ENCODE measurements around the gene SLAMF1.

Gene SLAMF1

DNA sequence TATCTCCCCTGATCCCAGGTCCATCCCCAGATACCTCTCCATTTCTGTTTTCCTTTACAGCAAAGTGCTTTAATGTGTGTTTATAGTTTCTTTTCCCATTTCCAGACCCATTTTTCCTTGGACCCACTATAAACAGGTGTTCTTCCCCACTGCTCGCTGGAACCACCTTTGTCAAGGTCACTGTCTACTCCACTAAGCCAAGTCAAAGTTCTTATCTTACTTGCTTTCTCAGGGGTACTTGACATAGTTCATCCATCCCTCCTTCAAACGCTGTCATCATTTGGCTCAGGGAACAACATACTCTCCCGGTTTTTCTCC, 8.3 kb downstream of the SLAMF1 start:
- DNase-seq: no peak

DNA sequence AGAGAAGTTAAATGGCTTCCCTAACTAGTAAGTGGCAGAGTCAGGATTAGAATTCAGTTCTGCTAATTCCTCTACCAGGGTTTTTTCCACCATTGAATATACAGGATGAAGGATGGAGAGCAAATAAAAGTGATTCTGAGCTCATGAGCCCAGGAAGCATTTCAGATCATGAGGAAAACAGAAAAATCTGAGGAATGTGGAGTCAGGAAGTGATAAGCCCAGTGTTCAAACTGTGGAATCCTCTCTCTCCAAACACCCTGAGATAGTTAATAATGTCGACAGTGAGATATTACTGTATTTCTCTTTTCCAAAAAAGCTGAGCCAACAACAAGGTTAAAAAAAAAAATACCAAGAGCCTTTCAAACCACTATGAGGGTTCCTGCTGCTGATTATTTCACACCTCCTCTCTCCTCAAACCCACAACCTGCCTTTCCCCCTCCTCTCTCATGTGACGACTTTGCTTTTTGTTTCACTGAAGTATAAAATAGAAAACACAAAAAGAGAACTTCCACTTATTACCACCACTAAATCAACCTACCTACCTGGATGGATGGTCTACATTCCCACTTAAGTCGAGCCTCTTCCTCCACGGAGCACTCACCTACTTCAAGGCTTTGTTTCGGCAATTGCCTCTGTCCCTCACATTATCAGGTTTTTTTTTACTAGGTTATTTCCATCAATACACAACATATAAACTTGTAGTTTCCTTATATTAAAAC, 8.9 kb downstream of the SLAMF1 start:
- peak; percentile 61 for DNase-seq

DNA sequence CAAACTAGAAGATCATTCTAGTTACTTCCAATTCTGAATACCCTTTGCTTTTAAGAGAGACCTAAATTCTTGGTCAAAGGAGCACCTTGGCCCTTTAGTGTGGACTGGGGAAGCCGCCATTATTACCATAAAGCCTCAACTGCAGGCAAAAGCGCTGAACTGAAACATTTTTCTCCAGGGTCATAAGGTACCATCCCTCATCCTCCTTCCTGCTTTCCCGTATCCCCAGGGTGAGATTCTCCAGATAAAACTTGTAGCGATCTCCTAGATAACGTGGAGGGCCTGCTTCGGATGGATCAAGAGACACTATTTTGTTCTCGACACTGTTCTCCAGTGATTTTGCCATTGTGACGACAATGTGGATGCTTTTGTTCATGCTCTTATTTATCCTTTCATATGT, 9.8 kb downstream of the SLAMF1 start:
- no peak for DNase-seq

DNA sequence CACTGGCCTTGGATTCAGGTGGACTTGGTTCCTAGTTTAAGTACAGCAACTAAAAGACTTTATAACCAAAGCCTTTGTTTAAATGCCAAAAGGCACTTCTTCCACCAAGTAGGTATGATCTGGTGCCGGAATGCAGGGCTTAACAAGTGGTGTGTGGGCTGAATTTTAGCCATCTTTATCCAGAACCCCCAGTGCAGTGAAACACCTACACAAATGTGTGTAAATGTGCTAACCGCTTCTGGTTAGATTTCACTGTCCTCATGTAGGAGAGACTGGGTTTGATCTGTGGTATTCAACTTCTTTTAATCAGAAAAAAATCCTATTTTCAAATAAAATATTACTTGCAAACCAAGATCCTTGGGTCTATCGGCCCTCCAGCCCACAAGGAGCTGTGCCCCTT, 10.3 kb downstream of the SLAMF1 start:
- DNase-seq: no peak

DNA sequence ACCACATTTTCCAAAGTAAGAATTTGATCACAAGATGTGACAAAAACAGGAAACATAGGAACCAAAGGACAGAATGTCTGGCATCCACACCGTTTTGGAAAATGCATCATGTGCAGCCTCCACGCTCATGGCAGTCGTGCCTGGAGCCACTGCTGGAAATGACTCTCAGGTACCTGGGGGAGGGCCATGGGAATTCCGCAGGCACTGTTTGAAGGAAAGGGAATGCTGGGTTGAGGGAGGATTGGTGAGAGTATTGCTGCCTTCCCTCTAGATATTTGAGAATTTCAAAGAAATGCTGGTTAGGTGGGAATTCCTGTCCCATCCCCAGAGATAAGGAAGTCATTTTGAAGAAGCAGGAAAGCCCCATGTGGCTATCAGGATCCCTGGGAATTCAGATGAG, 10.8 kb downstream of the SLAMF1 start:
- no peak for DNase-seq

DNA sequence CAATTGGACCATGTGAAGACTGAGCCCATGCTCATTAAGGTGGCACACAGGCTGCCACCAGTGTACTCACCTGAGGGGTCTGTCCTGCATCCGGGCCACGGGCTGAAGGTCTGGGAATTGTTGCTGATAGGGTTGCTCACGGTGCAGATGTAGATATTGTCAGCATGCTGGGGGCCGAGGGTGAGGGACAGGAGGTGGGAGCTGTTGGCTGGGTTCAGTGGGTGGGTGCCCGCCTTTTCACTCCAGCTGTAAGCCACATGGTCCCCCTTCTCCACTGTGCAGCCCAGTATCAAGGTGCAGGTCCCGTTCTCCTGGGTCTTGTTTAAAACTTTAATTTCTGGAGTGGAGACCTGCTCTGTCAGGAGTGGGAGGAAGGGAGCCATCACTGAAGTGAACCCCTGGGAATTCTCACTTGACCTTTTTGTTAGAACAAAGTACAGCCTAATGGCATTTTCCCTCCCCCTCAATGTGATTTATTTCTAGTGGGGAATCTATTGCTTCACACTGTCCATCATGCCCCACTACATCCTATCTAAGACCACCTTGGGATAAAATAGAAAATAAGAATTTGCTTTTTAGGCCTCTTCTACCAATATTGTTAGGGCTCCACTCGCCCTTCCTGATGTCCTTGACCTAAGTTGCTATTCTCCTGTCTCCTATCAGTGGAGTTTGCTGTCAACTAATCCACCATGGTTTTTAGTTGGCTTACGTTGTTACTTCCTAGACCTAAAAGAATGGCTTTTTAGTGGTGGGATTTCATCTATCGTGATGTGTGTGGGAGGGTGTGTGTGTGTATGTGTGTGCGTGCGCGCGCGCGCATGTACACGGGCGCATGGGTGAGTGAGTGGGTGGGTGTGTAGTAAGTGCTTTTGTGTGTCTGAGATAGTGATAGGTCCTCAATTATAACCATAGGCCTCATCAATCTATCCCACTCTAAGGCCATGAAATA, 12.0 kb downstream of the SLAMF1 start:
- no peak for DNase-seq

DNA sequence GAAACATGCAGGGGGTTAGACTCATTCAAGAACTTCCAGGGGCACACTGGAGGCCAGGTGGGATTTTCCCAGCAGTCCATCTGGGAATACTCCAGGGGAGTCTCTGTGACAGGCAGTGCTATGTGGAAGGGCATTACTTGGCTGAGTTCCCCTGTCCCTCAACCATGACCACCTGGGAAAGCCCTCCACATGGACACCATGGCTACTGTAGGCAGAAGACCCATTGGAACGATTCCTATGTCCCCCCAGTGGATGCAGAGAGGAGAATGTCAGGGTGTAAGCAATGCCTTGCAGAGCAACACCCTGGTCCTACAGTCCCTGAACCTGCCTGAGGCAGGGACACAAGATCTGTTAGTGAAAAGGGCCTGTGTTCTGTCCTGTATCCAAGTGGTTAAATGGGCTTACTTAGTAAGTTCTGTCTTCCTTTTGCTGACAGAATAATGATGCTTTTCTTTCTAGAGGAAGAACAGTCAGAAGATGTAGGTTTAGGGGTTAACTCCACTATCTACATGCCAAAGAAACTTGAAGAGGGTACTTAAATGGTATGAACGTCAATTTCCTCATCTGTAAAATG, 13.4 kb downstream of the SLAMF1 start:
- DNase-seq: no peak

DNA sequence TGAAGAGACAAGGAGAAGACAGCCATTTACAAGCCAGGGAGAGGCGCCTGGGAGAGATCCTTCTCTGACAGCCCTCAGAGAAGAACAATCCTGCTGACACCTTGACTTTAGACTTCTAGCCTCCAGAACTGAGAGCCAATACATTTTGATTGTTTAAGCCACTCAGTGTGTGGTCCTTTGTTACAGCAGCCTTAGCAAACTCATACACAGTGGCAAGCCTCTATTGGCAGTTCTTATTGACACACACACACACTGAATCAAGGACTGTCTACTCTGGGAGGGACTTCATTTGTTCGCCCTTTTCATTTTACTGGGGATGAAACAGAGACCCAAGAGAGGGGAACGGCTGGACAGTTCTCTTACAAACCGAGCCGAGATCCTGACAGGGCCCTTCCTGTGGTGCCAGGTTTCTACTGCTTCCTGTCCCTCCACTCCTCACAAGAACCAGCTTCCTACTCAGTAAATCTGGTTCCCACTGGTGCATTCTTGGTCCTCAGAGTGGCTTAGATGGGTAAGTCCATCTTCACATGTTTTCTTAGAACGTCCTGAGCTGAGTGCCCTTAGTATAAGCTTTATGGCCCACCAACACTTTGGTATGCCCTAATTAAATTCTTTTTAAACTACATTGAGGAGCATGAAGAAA, 14.7 kb downstream of the SLAMF1 start:
- peak; percentile 35 for DNase-seq

DNA sequence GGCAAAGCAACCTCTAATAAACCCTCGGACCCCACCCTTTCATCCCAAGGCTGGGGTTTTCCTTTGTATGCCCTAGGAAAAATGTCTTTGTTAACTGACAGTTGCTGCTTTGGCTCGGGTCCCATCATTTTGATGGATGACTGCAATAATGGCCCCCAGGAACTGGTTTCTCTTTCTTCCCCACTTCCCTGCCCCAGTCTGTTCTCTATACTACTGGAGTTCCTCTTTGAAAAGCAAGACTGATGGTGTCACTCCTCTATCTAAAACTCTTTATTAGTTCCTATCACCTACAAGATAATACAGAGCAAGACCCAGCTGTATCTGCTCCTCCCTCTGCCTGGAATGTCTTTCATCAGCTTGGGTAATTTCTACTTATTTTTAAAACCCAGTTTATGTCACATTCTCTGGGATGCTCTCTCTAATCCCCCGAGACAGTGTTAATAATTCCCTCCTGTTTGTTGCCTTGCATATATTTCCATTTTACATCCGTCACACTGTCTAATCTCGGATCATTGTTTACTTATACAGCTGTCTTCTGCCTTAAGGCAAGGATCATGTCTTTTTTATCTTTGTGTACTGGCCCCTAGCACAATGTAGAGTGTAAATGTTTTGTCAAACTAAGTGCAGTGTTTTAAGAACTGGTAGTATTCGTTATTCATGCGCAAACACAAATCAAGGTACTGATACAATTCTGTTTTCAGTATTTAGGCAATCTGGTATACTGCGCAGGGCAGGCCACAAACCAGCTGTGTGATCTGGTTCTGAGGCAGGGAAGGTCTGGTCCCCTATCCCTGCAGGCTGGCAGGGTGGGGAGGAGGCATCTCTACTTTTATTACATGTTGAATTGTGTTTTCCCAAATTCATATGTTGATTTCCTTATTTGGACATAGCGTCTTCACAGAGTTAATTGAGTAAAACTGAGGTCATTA, 16.1 kb downstream of the SLAMF1 start:
- DNase-seq: no peak

DNA sequence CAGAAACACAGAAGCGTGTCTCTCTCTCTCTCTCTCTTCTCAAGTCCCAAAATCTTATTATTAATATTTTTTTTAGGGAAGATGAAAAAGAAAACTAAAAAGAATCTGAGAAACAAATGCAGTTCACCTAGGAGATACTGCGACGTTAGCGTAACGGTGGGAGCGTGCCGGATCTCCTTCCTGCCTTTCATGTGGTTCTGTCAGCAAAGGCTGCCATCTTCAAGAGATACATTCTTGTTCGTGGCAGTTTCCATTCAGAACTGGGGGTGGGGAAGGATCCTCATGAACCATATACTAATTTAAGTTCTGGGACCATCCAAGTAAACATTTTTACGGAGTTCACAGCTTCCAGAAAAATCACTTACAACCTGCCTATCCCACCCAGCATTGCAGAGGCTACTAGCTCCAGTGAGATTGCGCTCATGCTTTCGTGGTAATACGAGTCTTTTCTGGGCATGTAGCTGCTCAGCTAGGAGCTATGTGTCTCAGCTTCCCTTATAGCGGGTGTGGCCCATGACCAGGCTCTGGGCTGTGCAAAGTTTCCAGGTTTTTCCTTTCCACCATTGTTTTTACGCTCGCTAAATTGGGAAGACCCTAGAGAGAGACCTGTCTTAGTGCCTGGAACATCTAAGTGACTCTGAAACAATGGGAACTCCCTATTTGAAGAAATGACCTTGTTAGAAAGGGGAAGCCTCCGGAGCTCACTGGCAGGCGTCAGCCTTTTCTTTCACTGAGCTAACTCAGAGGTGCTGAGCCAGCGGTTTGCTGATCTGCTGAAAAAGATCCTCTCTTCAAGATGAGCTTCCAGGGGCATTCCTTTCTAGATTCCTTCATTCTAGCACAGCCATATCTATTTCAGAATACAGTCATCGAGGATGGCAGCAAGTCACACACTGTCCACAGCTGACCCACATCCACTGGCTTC, 17.3 kb downstream of the SLAMF1 start:
- DNase-seq: peak; percentile 84

DNA sequence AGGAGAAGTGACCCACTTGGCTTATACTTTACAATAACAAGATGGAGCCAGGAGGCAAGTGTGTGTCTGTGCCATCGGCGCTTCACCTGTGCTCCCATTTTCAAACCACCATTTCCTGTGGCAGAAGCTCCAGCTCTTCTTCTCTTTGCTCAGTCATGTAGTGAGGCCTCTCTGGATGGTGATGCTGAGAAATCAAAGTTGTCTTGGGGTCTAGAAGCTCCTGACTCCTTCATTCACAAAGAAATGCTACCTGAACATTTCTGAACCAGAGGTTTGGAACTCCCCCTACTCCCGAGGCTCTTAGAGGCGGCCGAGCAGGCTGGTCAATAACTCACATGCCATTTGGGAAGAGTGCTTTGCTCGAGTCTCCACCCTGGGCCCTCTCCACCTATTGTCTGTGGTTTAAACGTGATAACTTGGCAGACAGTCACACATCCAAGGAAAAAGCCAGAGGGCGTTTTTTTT, 18.0 kb downstream of the SLAMF1 start:
- DNase-seq: peak; percentile 59

DNA sequence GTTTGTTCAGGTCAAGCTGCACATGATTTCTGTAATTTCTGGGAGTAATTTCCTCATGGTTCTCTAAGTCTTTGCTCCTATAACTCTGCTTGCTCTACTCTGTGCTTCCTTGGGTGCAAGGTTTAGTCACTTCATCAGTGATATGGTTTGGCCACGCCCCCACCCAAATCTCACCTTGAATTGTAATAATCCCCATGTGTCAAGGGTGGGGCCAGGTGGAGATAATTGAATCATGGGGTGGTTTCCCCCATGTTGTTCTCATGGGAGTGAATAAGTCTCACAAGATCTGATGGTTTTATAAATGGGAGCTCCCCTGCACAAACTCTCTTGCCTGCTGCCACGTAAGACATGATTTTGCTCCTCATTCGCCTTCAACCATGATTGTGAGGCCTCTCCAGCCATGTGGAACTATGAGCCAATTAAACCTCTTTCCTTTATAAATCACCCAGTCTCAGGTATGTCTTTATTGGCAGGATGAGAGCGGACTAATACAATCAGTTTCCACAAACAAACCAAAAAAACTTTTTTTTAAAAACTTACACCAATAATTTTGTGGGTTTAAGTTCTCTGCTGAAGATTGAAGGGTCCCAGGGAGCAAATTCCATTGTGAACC, 19.1 kb downstream of the SLAMF1 start:
- DNase-seq: peak; percentile 73

DNA sequence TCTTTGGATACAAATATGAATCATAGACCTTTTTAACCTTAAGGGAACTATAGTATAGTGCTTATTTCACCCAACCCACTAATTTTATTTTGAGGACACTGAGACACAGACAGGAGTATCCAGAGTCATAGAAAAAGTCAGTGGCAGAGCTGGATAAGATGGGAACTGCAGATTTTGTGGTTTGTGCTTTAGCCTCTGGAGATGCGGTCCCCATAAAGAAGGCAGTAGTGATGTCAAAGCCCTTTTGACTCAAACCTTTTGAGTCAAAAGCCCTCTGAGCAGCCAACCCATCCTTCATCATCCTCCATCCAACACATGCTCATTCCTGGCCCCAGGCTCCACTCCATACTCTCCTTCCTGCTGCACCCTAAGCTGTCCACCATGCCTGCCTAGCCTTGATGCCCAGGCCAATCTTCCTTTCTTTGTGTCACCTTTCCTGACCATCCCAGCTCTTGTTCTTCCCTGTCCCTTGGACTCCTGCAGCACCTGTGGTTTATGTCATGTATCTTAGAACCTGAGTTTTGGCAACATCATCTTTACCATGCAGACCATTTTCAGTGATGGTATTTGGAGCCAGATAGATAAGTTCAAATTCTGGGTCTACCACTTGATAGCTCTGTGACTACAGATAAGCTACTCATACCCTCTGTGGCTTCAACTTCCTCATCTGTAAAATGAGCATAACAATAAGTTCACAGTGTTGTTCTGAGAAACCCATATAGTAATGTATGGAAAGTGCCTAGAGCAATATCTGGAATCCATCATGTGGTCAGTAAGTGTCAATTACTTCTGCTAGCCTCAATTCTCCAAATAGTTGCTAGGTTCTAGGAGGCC, 20.1 kb downstream of the SLAMF1 start:
- DNase-seq: no peak

DNA sequence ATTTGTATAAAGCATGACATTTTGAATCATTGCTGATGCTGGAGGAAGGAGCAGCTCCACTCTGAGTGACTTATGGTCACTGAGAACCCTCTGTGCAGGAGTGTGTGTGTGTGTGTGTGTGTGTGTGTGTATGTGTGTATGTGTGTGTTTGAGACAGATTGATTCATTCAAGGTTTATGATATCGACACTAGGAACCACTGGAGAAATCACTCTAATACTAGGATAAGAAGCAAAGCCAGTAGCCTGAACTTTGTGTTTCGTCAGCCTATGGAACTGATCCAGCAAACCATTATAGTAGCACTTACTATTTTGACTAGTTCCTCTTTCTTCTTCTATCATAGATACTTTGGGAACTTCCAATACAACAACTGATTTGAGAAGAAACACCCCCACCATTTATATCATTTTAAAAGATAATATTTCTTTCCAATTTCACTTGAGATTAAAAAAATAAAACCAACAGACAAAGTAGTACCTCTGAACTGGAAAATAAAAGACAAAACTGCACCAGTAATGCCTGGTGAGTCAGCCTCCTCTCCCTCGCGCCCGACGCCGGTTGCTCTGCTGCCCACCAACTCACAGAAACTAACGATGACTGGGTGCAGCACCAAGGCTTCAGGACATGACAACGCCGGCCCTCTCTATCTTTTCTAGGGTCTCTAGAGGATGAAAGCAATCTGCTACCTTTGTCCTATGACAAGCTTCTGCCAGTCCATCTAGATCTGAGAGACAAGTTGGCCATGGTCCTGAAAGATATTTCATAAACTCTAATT, 20.9 kb downstream of the SLAMF1 start:
- peak; percentile 78 for DNase-seq

DNA sequence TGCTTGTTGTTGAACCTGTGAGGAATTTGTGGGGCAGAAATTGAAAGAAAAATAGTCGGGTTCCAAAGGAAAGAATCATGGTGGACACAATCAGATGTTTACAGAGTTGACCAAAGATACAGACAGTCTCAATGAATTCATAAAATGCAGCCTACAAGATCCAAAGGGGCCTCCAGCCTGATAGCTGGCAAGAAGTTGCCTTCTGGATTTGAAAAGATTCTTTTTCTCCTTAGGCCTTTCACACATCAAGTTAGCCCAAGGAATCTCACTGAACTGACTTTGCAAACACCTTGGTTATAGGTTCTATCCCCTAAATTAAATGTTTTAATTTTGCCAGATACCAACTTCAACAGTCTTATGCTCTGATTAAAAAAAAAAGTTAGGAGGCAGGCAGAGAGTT, 21.5 kb downstream of the SLAMF1 start:
- DNase-seq: no peak

DNA sequence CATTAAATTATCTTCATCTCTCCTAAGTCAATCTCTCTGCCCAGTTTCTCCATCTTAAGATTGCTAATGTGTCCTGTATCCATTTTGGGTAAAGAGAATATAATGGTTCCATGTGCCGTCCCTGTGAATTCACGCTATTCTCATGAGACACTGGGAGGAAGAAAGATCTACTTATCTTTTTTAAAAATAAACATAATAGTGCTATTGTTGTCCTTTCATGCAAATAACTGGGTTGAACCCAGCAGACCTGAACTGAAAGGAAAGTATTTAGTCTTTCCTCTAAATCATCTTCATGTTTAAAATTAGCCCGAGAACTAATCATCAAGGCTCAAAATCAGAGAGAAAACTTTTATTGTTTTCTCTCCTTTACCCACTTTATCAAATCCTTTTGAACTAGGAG, 22.4 kb downstream of the SLAMF1 start:
- DNase-seq: no peak

DNA sequence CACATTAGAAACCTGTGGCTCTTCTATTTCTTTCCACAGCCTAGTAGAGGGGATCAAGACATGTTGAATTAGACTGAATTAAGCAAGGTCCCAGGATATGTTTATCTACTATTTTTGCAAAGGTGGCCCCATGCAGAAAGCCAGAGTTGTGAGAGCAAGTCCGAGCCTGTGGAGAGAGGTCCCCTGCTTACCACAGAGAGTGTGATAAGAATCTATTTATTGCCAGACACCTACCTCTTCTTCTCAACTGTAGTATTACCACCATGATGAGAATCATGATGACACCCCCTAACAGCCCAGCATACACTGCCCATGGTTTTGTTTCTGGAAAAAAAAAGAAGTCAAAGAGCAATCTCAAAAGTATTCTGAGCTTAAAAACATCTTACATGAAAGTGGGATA, 23.0 kb downstream of the SLAMF1 start:
- no peak for DNase-seq

DNA sequence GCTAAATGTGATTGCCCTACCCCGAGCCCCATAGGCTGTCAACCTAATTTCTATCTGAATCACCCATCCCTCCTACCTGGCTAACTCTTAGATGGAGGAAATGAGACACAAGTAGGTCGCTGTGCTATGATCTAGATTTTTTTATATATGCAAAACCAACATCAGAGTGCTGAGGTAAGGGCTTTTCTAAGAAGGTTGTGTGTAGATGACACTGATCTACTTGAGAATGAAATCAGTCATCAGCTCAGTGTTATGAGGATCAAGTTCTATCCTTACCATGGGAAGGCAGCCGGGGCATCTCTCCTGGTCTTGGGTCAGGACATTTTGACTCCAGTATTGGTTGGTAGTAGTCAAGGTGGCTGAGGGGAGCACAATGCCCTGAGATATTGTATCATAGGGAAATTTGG, 23.6 kb downstream of the SLAMF1 start:
- peak; percentile 48 for DNase-seq
